GM19193 (cell line): Measurements from ENCODE around the gene CERS6.

ENCODE experiments used
- POLR2A ChIP-seq: IDR thresholded peaks from 4 replicates; pipeline ENCODE4 v1.6.1; 2011; ENCODE audit not compliant: insufficient read depth, insufficient read length; ENCODE audit errors: extremely low read depth

CERS6 gene

GRCh38 chr2:168501466-168502065 is 45.5 kb downstream of the CERS6 start:
- no peak for TF ChIP-seq POLR2A

DNA sequence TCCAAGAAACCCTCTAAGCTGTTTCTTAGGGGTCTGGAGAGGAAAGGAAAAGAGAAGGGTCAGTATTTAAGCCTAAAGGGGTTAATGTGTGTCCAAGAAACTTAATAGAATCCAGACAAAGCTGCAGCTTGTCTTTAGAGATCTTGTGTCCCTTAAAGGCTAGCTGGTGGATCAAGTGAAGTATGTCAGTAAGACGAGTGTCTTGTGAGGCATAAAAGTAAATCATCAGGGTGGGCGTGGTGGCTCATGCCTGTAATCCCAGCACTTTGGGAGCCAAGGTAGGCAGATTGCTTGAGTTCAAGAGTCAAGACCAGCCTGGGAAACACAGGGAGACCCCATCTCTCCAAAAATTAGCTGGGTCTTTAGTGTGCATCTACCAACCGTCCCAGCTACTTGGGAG is 47.8 kb downstream of the CERS6 start:
- TF ChIP-seq POLR2A, result no peak

DNA sequence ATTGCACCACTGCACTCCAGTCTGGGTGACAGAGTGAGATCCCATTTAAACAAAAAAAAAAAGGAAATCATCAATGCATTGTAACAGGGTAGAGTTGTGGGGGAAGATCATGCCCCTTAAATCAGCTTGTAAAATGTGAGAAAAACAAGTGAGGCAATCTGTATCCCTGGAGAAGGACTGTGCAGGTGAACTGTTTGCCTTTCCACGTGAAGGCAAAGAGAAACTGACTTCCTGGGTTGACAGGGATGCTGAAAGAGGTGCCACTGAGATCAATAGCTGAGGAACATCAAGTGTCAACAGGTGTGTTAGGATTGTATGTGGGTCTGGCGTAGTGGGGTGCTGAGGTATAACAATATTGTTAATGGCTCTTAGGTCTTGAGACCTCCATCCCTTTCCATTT is 48.3 kb downstream of the CERS6 start:
- no peak for TF ChIP-seq POLR2A

GRCh38 chr2:168510125-168510756 is 54.2 kb downstream of the CERS6 start:
- no peak for TF ChIP-seq POLR2A

- TF ChIP-seq POLR2A, result no peak
Observed at GRCh38 chr2:168514692-168515091, 58.6 kb downstream of the CERS6 start.

DNA sequence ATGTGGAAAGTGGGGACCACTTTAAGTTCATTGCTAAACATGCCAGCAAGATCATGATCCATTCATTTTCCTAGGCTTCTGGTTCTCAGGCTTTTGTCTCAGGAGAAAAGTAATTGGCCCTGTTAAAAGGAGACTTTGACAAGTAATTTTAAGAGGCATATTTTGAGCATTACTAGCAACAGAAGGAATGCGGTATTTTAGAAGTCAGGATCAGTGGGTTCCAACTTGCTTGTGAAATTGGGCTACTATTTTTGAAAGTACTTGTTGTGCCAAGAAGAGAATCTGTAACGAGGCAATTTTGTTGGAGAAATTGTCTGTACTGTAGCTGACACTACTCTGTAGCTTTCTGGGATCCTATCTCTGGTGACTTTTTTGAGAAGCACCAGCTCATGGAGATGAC is 59.4 kb downstream of the CERS6 start:
- TF ChIP-seq POLR2A, result no peak

- TF ChIP-seq POLR2A, result no peak
Observed at GRCh38 chr2:168517816-168518215, 61.7 kb downstream of the CERS6 start.

GRCh38 chr2:168518555-168519066 is 62.5 kb downstream of the CERS6 start:
- no peak for TF ChIP-seq POLR2A

DNA sequence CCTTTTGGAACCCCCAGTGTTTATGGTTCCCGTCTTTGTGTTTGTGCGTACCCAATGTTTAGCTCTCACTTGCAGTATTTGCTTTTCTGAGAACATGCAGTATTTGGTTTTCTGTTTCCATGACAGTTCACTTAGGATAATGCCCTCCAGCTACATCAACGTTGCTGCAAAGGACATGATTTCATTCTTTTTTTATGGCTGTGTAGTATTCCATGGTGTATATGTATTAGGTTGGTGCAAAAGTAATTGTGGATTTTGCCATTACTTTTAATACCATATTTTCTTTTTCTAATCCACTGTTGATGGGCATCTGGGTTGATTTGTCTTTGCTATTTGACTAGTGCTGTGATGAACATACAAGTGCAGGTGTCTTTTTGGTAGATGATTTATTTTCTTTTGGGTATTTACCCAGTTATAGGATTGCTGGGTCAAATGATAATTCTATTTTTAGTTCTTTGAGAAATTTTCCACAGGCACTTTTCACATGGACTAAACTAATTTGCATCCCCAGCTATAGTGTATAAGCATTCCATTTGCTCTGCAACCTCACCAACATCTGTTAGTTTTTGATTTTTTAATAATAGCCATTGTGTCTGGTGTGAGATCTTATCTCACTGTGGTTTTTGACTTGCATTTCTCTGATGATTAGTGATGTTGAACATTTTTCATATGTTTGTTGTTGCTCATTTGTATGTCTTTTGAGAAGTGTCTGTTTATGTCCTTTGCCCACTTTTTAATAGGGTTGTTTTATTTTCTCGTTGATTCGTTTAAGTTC is 63.6 kb downstream of the CERS6 start:
- TF ChIP-seq POLR2A, result no peak

- no peak for TF ChIP-seq POLR2A
Observed at GRCh38 chr2:168521053-168521741, 65.1 kb downstream of the CERS6 start.

DNA sequence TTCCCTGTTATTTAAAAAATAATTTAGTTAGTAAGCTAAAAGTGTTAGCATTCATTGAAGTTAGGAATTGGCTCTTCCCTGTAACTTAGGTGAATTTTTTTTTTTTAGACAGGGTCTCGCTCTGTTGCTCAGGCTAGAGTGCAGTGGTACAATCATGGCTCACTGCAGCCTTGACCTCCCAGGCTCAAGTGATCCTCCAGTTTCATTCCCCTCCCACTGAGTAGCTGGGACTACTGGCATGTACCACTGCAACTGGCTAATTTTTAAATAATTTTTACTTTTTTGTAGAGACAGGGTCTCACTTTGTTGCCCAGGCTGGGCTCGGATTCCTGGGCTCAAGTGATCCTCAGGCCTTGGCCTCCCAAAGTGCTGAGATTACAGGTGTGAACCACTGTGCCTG is 66.4 kb downstream of the CERS6 start:
- no peak for TF ChIP-seq POLR2A

DNA sequence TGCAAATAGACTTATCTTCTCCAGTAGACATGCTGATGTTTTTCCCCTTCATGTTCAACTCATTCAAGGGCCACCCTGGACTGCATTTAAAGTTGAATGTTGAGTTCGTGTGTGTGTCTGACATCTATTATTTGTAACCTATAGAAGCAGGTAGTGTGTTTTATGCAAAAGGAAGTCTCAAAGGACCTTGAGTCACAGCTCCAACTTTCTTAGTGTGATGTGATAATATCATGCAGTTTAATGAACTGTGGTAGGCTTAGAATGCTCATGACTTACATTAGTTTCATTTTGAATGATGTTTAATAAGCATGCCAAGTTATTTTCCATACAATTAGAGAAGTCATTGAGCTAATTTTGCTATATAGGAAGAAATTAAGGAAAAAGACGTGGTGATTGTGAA is 67.9 kb downstream of the CERS6 start:
- no peak for TF ChIP-seq POLR2A

DNA sequence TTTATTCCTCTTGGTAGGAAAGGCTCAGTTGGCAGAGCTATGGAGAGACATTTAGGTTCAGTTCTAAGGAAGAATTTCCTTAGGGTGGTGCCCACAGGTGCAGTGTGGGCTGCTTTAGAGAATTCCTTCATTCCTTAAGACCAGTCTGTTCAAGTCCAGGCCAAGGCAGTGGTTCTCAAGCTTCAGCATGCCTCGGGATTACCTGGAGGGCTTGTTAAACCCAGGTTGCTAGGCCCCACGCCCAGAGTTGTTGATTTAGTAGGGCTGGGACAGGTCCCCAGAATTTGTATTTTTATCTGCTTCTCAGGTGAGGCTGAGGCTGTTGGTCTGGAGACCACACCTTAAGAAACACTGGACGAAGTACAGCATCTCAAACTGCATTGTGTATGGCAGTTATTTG is 68.9 kb downstream of the CERS6 start:
- TF ChIP-seq POLR2A, result no peak

- no peak for TF ChIP-seq POLR2A
Observed at GRCh38 chr2:168525716-168526446, 69.8 kb downstream of the CERS6 start.

DNA sequence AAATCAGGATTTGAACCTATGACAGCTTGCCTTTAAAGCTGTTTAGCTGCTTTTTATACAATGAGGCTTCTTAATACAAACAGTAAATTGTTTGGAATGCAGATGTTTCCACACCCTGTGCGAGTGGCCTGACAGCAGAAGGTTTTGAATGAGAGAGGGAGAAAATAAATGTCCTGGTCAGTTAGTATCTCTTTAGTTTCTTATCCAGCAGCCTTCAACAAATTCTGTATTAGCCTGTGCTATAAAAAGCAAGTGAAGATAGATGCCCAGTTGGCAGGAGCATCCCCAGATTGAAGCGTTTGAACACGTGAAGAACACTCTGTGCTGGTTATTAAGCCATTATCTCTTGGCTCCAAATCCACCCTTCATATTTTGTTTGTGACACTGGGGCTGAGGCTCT is 70.6 kb downstream of the CERS6 start:
- TF ChIP-seq POLR2A, result no peak
